Ishikawa (cell line): ENCODE data around the gene MVP.

Experiments
- CEBPB ChIP-seq: IDR thresholded peaks from 2 replicates; pipeline ENCODE4 v1.6.1; 2012
- CREB1 ChIP-seq: IDR thresholded peaks from 2 replicates; pipeline ENCODE4 v1.6.1; 2012; ENCODE audit warnings: low read depth
- EGR1 ChIP-seq: IDR thresholded peaks from 2 replicates; pipeline ENCODE4 v1.6.1; 2012
- EP300 ChIP-seq: IDR thresholded peaks from 2 replicates; pipeline ENCODE4 v1.6.1; 2012; ENCODE audit warnings: borderline replicate concordance
- NFIC ChIP-seq: IDR thresholded peaks from 2 replicates; pipeline ENCODE4 v1.6.1; 2012
- RAD21 ChIP-seq: IDR thresholded peaks from 2 replicates; pipeline ENCODE4 v1.6.1; 2012; ENCODE audit warnings: low read depth
- TAF1 ChIP-seq: IDR thresholded peaks from 2 replicates; pipeline ENCODE4 v1.6.1; 2012; ENCODE audit warnings: low read depth, mild to moderate bottlenecking
- TCF12 ChIP-seq: IDR thresholded peaks from 2 replicates; pipeline ENCODE4 v1.6.1; 2012; ENCODE audit warnings: low read depth
- TEAD4 ChIP-seq: IDR thresholded peaks from 2 replicates; pipeline ENCODE4 v1.6.1; 2012
- USF1 ChIP-seq: IDR thresholded peaks from 2 replicates; pipeline ENCODE4 v1.6.1; 2012
- YY1 ChIP-seq: IDR thresholded peaks from 2 replicates; pipeline ENCODE4 v1.6.1; 2012; ENCODE audit warnings: low read depth
- ZBTB7A ChIP-seq: IDR thresholded peaks from 2 replicates; pipeline ENCODE4 v1.6.1; 2012; ENCODE audit warnings: low read depth
- TF ChIP-seq, protein P1 (sequence below): IDR thresholded peaks from 2 replicates; pipeline ENCODE4 v1.6.1; 2012
- TF ChIP-seq, protein P2 (sequence below): IDR thresholded peaks from 2 replicates; pipeline ENCODE4 v1.6.1; 2012; ENCODE audit warnings: low read depth, mild to moderate bottlenecking

DNA sequence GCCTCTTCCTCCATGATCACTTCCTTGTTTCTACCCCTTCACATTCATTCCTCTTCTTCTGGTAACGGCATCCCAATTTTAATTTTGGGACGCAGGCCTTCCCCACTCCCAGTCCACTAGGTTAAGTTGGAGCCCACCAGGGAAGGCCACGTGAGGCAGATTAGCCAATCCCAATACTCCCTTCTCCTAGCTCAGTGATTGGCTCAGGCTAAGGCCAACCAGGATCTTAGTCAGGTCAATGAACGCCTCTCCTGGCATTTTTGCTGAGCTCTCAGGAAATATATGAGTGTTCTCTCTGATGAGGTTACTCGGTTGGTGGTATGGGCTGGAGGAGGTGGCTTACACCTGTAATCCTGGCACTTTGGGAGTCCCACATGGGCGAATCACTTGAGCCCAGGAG lies 63.7 kb downstream of the MVP start:
- no peak for TF ChIP-seq EP300
- TF ChIP-seq, protein P1, sequence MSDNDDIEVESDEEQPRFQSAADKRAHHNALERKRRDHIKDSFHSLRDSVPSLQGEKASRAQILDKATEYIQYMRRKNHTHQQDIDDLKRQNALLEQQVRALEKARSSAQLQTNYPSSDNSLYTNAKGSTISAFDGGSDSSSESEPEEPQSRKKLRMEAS: no peak
- TF ChIP-seq RAD21: no peak
- peak; percentile 73 for TF ChIP-seq USF1
- TF ChIP-seq YY1: no peak
- no peak for TF ChIP-seq CREB1
- TF ChIP-seq TCF12: no peak
- TF ChIP-seq, protein P2, sequence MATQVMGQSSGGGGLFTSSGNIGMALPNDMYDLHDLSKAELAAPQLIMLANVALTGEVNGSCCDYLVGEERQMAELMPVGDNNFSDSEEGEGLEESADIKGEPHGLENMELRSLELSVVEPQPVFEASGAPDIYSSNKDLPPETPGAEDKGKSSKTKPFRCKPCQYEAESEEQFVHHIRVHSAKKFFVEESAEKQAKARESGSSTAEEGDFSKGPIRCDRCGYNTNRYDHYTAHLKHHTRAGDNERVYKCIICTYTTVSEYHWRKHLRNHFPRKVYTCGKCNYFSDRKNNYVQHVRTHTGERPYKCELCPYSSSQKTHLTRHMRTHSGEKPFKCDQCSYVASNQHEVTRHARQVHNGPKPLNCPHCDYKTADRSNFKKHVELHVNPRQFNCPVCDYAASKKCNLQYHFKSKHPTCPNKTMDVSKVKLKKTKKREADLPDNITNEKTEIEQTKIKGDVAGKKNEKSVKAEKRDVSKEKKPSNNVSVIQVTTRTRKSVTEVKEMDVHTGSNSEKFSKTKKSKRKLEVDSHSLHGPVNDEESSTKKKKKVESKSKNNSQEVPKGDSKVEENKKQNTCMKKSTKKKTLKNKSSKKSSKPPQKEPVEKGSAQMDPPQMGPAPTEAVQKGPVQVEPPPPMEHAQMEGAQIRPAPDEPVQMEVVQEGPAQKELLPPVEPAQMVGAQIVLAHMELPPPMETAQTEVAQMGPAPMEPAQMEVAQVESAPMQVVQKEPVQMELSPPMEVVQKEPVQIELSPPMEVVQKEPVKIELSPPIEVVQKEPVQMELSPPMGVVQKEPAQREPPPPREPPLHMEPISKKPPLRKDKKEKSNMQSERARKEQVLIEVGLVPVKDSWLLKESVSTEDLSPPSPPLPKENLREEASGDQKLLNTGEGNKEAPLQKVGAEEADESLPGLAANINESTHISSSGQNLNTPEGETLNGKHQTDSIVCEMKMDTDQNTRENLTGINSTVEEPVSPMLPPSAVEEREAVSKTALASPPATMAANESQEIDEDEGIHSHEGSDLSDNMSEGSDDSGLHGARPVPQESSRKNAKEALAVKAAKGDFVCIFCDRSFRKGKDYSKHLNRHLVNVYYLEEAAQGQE: no peak
- TF ChIP-seq EGR1: no peak
- TF ChIP-seq CEBPB: no peak
- no peak for TF ChIP-seq ZBTB7A
- TF ChIP-seq TAF1: no peak
- TF ChIP-seq TEAD4: no peak
- TF ChIP-seq NFIC: no peak
